C4-2B (cell line): ENCODE results near the gene HGF.

Source experiments
- H3K27ac ChIP-seq: fragments of 450-650 bp; 2 replicates; pipeline ENCODE4 v1.5.1; 2017
- CTCF ChIP-seq: fragments of 450-650 bp; conservative IDR thresholded peaks from 2 replicates; pipeline ENCODE4 v1.5.1; 2017; ENCODE audit warnings: mild to moderate bottlenecking
- ZFX ChIP-seq: fragments of 450-650 bp; IDR thresholded peaks from 2 replicates; pipeline ENCODE4 v1.6.1; 2017

HGF gene

GRCh38 chr7:81770728-81771223 is 929 bp upstream of the HGF start:
- H3K27ac ChIP-seq = no peak overlapping the region
- TF ChIP-seq CTCF (no peak), ZFX (no peak)

- H3K27ac ChIP-seq = no peak overlapping the region
- TF ChIP-seq ZFX = no peak
- no peak for TF ChIP-seq CTCF
Observed at GRCh38 chr7:81768951-81769778, 682 bp downstream of the HGF start.

- no peak overlapping the region for H3K27ac ChIP-seq
- TF ChIP-seq CTCF = no peak
- no peak for TF ChIP-seq ZFX
Observed at GRCh38 chr7:81767926-81768325, 1.9 kb downstream of the HGF start.

GRCh38 chr7:81761821-81762220 is 8.0 kb downstream of the HGF start:
- TF ChIP-seq CTCF (no peak), ZFX (no peak)
- H3K27ac ChIP-seq = no peak overlapping the region

- H3K27ac ChIP-seq = no peak overlapping the region
- no peak for TF ChIP-seq ZFX
- TF ChIP-seq CTCF = no peak
Observed at GRCh38 chr7:81761031-81761430, 8.8 kb downstream of the HGF start.

- no peak overlapping the region for H3K27ac ChIP-seq
- no peak for TF ChIP-seq CTCF
- TF ChIP-seq ZFX = no peak
Observed at GRCh38 chr7:81754918-81755696, 14.7 kb downstream of the HGF start.

- H3K27ac ChIP-seq = no peak overlapping the region
- TF ChIP-seq ZFX (no peak), CTCF (no peak)
Observed at GRCh38 chr7:81753392-81753791, 16.5 kb downstream of the HGF start.
